Left ventricle myocardium inferior (tissue), 1 donor: ENCODE results near the gene RNF6. TPM values are rescaled to one million over a fixed set of nuclear protein-coding genes. Genes with fewer than 3 reads are reported as not detected.

ENCODE experiments used
- DNase-seq: peaks from one replicate; pipeline ENCODE4 v3.0.0-alpha.2; 2020
- H3K27ac ChIP-seq: fragments of 200-600 bp; replicated peaks from 2 replicates; pipeline ENCODE4 v1.8.0; 2021
- H3K27me3 ChIP-seq: fragments of 200-600 bp; 2 replicates; pipeline ENCODE4 v1.8.0; 2021; ENCODE audit warnings: low read depth
- H3K36me3 ChIP-seq: fragments of 200-600 bp; 2 replicates; pipeline ENCODE4 v1.8.0; 2021
- H3K4me1 ChIP-seq: fragments of 200-600 bp; 2 replicates; pipeline ENCODE4 v1.8.0; 2021
- H3K4me3 ChIP-seq: fragments of 200-600 bp; 2 replicates; pipeline ENCODE4 v1.8.0; 2021; ENCODE audit warnings: mild to moderate bottlenecking, moderate library complexity
- H3K9me3 ChIP-seq: fragments of 200-600 bp; replicated peaks from 2 replicates; pipeline ENCODE4 v1.8.0; 2021
- intact Hi-C: fragments of 100-400 bp; cut with micrococcal nuclease; formaldehyde crosslinking; loops from one replicate; pipeline ENCODE4 v1.11.0; 2022
- total RNA-seq: library from RNA; stranded (reverse); fragmentation: NEBNext Ultra II Directional; extraction: Animal tissue kit (Norgen Biotek cat#: 25700); gene quantifications from one replicate; pipeline ENCODE4 v1.2.1, GENCODE V29; 2021
- TF ChIP-seq, protein P1 (sequence below): fragments of 200-600 bp; IDR thresholded peaks from 2 replicates; pipeline ENCODE4 v1.8.0; 2021; ENCODE audit warnings: antibody characterized with exemption, mild to moderate bottlenecking, borderline replicate concordance
- donor health status: DM: no; HTN: yes; CAD: no; lungs with severe emphysema.

Gene RNF6
- total RNA-seq, 1 donor from 2014 or later = 20.6 TPM

- Histone ChIP-seq H3K4me3 (no peak overlapping the region), H3K27me3 (no peaks in the 10 kb centered on the region), H3K9me3 (no peaks in the 10 kb centered on the region), H3K4me1 (peaks cover 42% of the 10 kb centered on the region), H3K27ac (no peak overlapping the region), H3K36me3 (no peaks in the 10 kb centered on the region)
- TF ChIP-seq, protein P1, sequence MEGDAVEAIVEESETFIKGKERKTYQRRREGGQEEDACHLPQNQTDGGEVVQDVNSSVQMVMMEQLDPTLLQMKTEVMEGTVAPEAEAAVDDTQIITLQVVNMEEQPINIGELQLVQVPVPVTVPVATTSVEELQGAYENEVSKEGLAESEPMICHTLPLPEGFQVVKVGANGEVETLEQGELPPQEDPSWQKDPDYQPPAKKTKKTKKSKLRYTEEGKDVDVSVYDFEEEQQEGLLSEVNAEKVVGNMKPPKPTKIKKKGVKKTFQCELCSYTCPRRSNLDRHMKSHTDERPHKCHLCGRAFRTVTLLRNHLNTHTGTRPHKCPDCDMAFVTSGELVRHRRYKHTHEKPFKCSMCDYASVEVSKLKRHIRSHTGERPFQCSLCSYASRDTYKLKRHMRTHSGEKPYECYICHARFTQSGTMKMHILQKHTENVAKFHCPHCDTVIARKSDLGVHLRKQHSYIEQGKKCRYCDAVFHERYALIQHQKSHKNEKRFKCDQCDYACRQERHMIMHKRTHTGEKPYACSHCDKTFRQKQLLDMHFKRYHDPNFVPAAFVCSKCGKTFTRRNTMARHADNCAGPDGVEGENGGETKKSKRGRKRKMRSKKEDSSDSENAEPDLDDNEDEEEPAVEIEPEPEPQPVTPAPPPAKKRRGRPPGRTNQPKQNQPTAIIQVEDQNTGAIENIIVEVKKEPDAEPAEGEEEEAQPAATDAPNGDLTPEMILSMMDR = no peak
- intact Hi-C loops = no loop called here
- no peak for DNase-seq
Observed at GRCh38 chr13:26225896-26226617, 3.9 kb upstream of the RNF6 start.

GRCh38 chr13:26222520-26223046 is 469 bp upstream of the RNF6 start:
- peak overlapping the region; percentile 94 for H3K4me3 ChIP-seq
- DNase-seq = no peak
- H3K36me3 ChIP-seq = peaks cover 21% of the 10 kb centered on the region
- H3K27me3 ChIP-seq = no peaks in the 10 kb centered on the region
- H3K27ac ChIP-seq = peak overlapping the region; percentile 98
- H3K4me1 ChIP-seq = peaks cover 48% of the 10 kb centered on the region
- intact Hi-C loops = no loop called here
- no peaks in the 10 kb centered on the region for H3K9me3 ChIP-seq
- TF ChIP-seq, protein P1 = no peak

- peak overlapping the region; percentile 94 for H3K4me3 ChIP-seq
- intact Hi-C loops = no loop called here
- DNase-seq = no peak
- H3K4me1 ChIP-seq = peaks cover 40% of the 10 kb centered on the region
- H3K27ac ChIP-seq = peak overlapping the region; percentile 98
- TF ChIP-seq, protein P1 = no peak
- no peaks in the 10 kb centered on the region for H3K9me3 ChIP-seq
- peaks cover 34% of the 10 kb centered on the region for H3K36me3 ChIP-seq
- H3K27me3 ChIP-seq = no peaks in the 10 kb centered on the region
Observed at GRCh38 chr13:26221399-26221720, 754 bp downstream of the RNF6 start.

DNA sequence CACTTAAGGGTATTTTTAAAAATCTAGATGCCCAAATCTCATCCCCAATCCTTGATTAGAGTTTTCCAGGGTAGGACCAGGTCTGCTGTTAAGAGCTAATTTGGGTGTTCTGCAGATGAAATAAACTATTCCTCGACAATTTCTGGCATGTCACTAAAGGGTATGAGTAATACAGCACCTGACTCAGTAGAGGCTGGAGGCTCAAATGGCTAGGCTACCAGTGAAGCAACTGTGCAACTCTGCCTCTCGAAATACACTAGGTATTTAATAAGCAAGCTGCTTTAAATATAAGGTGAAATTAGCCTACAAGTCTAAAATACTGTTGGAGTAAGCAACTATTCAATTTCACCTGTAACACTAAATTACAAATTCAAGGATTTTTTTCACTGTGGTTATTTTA is 1.5 kb downstream of the RNF6 start:
- DNase-seq = no peak
- H3K27me3 ChIP-seq = no peaks in the 10 kb centered on the region
- TF ChIP-seq, protein P1 = no peak
- intact Hi-C loops = no loop called here
- H3K4me3 ChIP-seq = peak overlapping the region; percentile 94
- peaks cover 40% of the 10 kb centered on the region for H3K4me1 ChIP-seq
- no peak overlapping the region for H3K27ac ChIP-seq
- peaks cover 42% of the 10 kb centered on the region for H3K36me3 ChIP-seq
- no peaks in the 10 kb centered on the region for H3K9me3 ChIP-seq

GRCh38 chr13:26219726-26220125 is 2.4 kb downstream of the RNF6 start:
- peaks cover 40% of the 10 kb centered on the region for H3K4me1 ChIP-seq
- no peaks in the 10 kb centered on the region for H3K9me3 ChIP-seq
- no peak overlapping the region for H3K27ac ChIP-seq
- intact Hi-C loops = no loop called here
- TF ChIP-seq, protein P1 = no peak
- no peak for DNase-seq
- H3K36me3 ChIP-seq = peaks cover 50% of the 10 kb centered on the region
- no peaks in the 10 kb centered on the region for H3K27me3 ChIP-seq
- no peak overlapping the region for H3K4me3 ChIP-seq
